ENCODE measurements around the gene NAA35. TPM values are rescaled to one million over a fixed set of nuclear protein-coding genes. Genes with fewer than 3 reads are reported as not detected.

Gene NAA35
- polyA plus RNA-seq, 1 of the 3 experiments (the other 2 are of a cell fraction): 9.0 TPM

DNA sequence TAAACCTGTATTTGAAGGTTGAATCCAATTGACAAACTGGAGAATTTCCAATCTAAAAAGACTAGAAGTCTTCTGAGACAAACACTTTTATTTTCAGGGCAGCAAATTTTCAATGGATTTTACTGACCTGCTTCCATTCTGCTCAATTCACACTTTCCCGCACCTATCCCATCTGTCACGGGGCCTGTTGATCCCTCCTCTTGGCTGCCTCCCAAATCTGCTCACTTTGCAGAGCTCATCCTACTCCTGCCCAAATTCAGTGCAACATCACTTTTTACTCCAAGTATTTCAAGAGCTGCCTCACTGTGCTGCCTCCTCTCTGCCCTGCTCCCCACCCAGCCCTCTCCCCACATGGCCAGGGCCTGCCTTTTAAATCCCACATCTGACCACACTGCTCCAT is 123.3 kb downstream of the NAA35 start (continued):
- TF ChIP-seq ZBTB33 (IDR thresholded peaks at IDR 0.05; ENCODE audit: borderline replicate concordance, low read depth) (no peak), MEF2A (IDR thresholded peaks at IDR 0.05; ENCODE audit: borderline replicate concordance, low read depth) (no peak), IRF3 (IDR thresholded peaks at IDR 0.05; ENCODE audit: low read depth, low read length) (no peak), ELF1 (IDR thresholded peaks at IDR 0.05) (no peak), FOSL2 (IDR thresholded peaks at IDR 0.05; ENCODE audit: borderline replicate concordance, low read depth) (no peak), EZH2phosphoT487 (IDR thresholded peaks at IDR 0.05; ENCODE audit: borderline replicate concordance, low read depth) (no peak), NFIC (IDR thresholded peaks at IDR 0.05; ENCODE audit: borderline replicate concordance) (no peak), RAD21 (IDR thresholded peaks at IDR 0.05; ENCODE audit: low read length) (no peak), GATA2 (CRISPR knock-in tag; IDR thresholded peaks at IDR 0.05) (no peak), SMC3 (IDR thresholded peaks at IDR 0.05; ENCODE audit: low read depth, low read length) (no peak)

- Histone ChIP-seq H3K9ac (no peak overlapping the region), H3F3A (replicated peaks; ENCODE audit: insufficient read depth) (no peaks in the 10 kb centered on the region), H3K27ac (ENCODE audit: low read depth in 2 of 2, low read length in 1 of 2) (no peak overlapping the region), H2AFZ (ENCODE audit: low read depth) (no peak overlapping the region), H3K9me3 (no peaks in the 10 kb centered on the region), H3K27me3 (ENCODE audit: insufficient read depth) (no peaks in the 10 kb centered on the region), H3K9me2 (no peaks in the 10 kb centered on the region), H3K4me3 (ENCODE audit: low read depth in 2 of 2, low read length in 1 of 2) (no peak overlapping the region), H3K79me2 (ENCODE audit: insufficient read depth) (no peaks in the 10 kb centered on the region), H3K4me2 (no peak overlapping the region), H3K36me3 (replicated peaks in 1 of 2; ENCODE audit: control insufficient read depth in 1 of 2, insufficient read depth in 2 of 2, low read length in 1 of 2) (no peaks in the 10 kb centered on the region), H4K20me1 (ENCODE audit: insufficient read depth) (no peaks in the 10 kb centered on the region), H3K4me1 (ENCODE audit: control insufficient read depth in 1 of 2, insufficient read depth in 2 of 2, low read depth in 1 of 2, low read length in 1 of 2) (peaks cover 0 to 19% of the 10 kb centered on the region in 2 experiments; a peak in 2 of 4 replicates)
- ChIA-PET POLR2A (no interaction called here), CTCF (interaction anchor here (1.0 to 1.5 kb wide), 3 partner anchors 11 to 25 kb away, joined by 3 read pairs; no protein-coding TSS in a partner anchor)
- no peak for TF ChIP-seq FOXM1 (IDR thresholded peaks at IDR 0.05; ENCODE audit: low read depth)
- TF ChIP-seq USF2 (IDR thresholded peaks at IDR 0.05; ENCODE audit: borderline replicate concordance, low read depth, low read length): no peak
- no peak for TF ChIP-seq TCF12 (IDR thresholded peaks at IDR 0.05)
- TF ChIP-seq, protein P1, sequence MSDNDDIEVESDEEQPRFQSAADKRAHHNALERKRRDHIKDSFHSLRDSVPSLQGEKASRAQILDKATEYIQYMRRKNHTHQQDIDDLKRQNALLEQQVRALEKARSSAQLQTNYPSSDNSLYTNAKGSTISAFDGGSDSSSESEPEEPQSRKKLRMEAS (IDR thresholded peaks at IDR 0.05; ENCODE audit: low read depth): no peak
- WGBS (ENCODE audit: low lambda C conversion rate): 87% methylated on average over 5 of the region's 7 CpGs
- DNase-seq: no peak
Measured at GRCh38 chr9:86069206-86069869, 128.4 kb downstream of the NAA35 start.

Other genes starting within 250 kb of the NAA35 start
- gene AGTPBP1, start 199.2 kb upstream of the NAA35 start, polyA plus RNA-seq (2012; rRNA removed): 3.8 and 4.3 TPM in 2 replicates
- gene GOLM1, start 158.4 kb downstream of the NAA35 start, polyA plus RNA-seq (2012; rRNA removed): 69.8 and 83.2 TPM in 2 replicates

All from SK-N-SH (cell line).